Measurements from ENCODE around the gene ALS2.

The ALS2 gene

DNA sequence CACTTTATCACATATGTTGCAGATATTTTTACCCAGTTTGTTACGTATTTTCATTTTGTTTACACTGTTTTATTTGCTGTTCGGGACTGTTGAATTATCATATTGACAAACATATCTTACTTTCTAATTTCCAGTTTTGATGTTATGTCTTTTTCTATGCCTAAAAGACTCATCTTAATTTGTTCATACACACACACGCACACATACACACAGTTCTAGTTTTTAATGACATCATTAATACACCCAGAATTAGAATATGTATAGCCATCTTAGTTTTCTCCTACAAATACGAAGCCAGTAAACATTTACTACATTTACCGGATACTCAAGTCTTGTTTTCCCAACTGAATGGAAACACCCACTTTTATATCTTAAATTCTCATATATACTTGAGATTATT is 29.2 kb downstream of the ALS2 start:
- no peak for DNase-seq

DNA sequence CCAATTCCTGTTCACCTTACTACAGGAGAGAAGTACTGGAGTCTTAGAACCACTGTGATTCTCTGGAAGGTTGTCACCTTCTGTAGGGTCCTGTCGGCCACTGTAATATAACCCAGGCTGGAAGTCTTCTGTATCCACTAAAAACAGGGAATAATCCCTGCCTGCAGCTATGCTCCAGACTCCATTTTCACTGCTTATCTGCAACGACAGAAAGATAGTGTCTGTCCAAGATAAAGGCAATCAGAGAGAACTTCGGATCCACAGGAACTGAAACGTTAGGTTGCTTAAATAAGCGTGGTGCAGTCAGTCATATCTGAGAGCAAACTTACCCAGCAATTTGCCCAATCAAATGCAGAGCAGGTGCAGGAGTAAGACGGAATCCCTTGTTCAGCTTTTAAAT is 34.2 kb downstream of the ALS2 start:
- no peak for DNase-seq

DNA sequence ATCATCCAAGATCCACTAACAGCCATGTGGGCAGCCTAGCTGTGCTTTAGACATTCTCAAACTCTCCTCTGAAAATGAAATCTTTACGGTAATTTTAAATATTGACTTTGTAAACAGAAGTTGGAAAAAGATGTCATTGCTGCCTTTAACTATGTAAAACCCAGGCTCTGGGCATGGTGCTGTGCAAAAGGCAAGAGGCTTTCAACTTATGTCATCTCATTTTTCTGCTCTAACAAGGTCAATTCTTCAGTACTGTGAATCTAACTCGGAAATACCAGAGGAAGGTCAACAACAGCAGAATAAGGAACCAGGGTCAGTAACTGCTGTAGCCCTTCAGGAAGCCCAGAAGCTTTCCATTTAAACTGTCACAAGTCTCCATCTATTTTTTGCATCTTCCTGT is 45.2 kb downstream of the ALS2 start:
- no peak for DNase-seq

- DNase-seq = no peak
These were observed 46.6 kb downstream of the ALS2 start for GRCh38 chr2:201734111-201734510.

- no peak for DNase-seq
These were observed 47.2 kb downstream of the ALS2 start for GRCh38 chr2:201733544-201733943.

DNA sequence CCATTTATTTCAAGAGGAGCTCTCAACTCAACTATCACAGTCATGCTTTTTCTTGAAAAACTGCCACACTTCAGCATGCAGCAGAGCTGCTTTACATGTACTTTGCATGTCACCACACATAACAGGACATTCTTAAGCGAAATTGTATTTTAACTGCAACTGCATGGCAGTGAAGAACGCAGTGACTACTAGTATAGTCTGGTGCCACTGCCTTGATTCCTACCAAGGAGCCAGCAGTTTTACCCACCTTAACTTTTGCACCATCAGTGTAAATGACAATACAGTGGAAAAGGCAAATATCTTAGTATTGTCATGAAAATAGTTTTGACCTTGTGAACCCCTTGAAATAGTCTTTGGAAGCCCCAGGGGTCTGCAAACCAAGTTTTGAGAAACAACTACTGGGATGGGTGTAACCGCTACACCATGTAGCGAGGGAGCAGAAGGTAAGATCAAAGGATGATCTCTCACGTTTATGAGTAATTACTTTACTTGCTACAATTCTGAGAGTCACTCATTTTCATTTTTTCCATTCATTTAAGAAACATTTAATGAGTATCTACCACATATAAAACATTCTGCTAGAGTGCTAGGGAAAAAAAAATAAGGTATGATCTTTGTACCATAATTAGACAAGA is 50.0 kb downstream of the ALS2 start:
- peak; percentile 12 for DNase-seq

GRCh38 chr2:201715459-201715858 is 65.3 kb downstream of the ALS2 start:
- no peak for DNase-seq

DNA sequence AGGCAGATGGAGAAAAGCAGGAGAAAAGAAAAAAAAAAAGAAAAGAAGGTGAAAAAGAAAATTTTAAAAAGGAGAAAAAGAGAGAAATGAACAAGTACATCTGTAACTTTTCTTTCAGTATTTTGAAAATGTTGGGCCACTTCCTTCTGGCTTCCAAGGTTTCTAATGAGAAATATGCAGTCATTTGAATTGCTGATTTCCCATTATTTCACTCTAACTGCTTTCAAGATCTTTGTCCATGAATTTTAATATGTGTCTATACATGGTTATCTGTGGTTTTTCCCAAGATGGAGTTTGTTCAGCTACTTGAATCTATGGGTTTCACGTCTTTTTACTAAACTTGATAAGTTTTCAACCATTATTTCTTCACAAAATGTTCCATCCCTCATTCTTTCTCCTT is 68.0 kb downstream of the ALS2 start:
- DNase-seq = no peak

DNA sequence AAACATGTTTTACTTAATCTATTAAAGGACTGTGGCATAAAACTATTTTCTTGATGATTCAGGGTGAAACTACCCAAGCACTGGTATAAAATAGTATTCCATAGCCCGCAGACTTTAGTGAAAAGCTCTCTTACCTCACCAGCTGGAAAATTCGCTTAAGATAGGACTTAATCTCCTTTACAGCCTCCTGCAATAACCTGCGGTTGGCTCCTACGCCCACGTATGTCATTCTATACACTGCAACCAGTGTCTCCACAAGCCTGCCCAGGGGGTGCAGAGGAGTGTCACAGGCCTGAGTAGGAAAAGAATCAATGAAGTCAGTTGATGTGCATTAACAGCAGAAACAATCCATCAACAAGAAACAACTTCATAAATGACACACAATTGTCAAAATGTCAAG is 71.0 kb downstream of the ALS2 start:
- DNase-seq = no peak

GRCh38 chr2:201709049-201709448 is 71.7 kb downstream of the ALS2 start:
- DNase-seq = no peak

DNA sequence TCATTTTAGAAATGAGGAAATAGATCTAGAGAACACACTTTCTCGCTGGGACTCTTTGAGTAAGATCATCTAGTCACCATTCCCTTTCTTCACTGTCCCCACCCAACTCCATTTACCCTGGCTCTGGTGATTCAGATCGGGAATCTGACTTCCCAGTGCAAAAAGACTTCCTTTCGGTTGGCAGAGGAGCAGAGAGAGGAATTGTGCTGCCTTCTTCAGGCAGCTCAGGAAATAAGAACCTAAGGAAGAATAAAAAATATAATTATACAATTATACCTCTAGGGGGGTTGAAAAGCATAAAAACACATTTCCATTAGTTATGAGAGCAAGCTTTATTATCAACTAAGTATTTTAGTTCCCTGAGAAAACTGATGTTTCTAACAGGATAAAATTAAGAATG is 73.0 kb downstream of the ALS2 start:
- DNase-seq = no peak

GRCh38 chr2:201707142-201707541 is 73.6 kb downstream of the ALS2 start:
- no peak for DNase-seq

DNA sequence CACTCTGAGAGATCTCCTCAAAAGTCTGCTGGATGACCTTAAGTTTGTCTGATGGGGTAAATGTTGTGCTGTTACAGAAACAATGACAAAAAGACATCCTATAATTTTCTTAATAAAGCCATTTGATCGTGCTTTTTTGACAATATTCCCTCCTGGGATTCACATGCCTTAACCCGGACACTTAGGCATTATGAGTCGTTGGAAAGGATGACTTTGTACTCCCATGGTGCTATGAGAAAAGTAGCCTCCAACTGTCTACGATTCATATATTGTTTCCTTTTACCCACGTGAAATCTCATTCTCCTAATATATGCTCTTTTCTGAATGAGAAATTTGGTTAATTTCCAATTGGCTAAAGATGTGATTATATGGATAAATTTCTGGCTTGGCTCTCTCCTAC is 76.2 kb downstream of the ALS2 start:
- DNase-seq = no peak

- DNase-seq = no peak
These were observed 79.1 kb downstream of the ALS2 start for GRCh38 chr2:201701646-201702045.

DNA sequence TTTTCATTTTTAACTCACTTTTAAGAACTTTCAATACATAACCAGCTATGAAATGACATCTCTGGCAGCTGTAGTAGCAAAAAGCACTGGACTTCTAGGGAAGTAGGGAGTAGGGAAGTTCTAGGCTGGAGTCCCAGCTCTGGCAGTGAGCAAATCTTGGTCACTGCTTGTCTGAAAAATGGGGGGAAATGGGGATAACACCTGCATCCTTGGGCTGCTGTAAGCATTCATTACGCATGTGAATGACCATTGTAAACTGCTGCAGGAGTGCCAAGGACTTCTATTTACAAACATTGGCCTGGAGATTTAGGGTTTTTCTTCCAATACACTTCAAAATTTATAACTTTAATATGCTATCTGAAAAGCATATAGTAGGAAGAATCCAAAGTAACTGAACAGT is 81.3 kb downstream of the ALS2 start:
- DNase-seq = no peak

DNA sequence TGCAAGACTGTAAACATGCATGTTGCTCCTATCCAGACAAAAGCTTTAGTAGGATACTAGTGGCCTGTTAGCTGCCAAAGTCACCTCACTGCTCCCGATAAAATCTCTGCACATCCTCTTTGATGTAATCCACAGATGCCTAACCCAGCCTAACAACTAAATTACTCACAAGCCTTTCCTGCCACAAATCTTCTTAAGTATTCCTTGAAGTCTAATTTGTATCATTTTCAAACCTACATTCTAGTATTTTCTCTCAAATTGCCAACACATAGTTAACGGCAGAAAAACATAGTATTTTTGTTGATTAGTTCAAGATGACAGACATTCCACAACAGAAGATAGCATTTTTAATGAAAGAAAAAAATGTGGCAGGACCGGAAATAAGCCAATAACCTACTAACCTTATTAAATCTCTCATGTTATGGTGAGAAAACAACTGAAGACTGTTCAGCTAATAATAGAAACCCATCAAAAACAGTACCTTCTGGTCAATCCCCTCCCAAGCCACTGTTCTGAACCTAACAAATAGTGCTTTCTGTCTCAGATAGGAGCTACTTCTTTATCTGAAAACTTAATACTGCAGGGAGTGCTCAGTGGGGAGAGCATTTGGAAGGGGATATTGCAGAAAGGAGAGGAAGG is 82.0 kb downstream of the ALS2 start, which contains the start of gene MPP4:
MPP4 (minus strand) TSS at position 57 of the 639 bp plus-strand sequence. CDS start 4,690 bp downstream, outside the sequence.
- no peak for DNase-seq

- no peak for DNase-seq
These were observed 82.8 kb downstream of the ALS2 start for GRCh38 chr2:201697899-201698298.

DNA sequence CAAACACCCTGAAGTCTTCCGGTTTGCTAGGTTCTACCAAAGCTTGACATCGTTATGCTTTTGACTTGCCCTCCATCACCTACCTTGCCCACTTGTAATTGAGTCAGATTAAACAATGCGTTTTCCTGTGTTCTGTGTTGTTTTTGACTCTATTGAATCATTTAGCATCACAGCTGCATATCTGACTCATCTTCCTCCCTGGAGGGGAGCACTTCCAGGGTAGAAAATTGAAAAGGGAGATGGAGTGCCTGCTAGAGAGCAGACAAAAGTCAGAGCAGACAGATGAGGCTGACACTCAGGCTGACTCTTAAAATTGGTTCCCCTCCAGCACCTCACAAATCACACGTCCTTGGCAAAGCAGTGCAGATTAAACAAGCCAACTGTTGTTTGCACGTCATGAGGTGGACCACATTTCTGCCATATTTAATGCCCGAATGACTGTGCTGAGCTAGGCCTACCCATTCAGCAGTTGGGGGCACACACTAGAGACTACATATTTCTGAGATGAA is 84.5 kb downstream of the ALS2 start:
- no peak for DNase-seq

- no peak for DNase-seq
These were observed 95.6 kb downstream of the ALS2 start for GRCh38 chr2:201685156-201685555.

DNA sequence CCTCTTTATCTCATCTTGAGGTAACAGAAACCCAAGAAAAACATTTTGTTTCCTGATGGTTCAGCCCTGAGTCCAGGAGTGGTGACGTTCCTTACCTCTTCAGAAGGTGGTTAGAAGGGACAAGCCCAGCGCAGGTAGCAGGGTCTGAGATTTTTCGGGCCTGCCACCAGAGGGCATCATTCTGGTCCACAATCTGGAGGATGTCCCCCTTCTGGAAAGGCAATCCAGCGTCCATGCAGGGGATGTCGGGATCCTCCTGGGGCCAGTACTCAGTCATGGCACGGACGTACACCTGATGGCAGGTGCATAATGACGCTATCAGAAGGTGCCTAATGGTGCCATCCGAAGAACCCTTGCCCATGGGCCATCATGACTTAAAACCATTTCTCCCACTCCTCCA is 100.0 kb downstream of the ALS2 start:
- peak; percentile 16 for DNase-seq

- DNase-seq = no peak
These were observed 102.3 kb downstream of the ALS2 start for GRCh38 chr2:201678401-201678800.

- DNase-seq = no peak
These were observed 105.3 kb downstream of the ALS2 start for GRCh38 chr2:201675454-201675853.

- no peak for DNase-seq
These were observed 105.9 kb downstream of the ALS2 start for GRCh38 chr2:201674794-201675193.

GRCh38 chr2:201674298-201674697 is 106.4 kb downstream of the ALS2 start:
- no peak for DNase-seq

DNA sequence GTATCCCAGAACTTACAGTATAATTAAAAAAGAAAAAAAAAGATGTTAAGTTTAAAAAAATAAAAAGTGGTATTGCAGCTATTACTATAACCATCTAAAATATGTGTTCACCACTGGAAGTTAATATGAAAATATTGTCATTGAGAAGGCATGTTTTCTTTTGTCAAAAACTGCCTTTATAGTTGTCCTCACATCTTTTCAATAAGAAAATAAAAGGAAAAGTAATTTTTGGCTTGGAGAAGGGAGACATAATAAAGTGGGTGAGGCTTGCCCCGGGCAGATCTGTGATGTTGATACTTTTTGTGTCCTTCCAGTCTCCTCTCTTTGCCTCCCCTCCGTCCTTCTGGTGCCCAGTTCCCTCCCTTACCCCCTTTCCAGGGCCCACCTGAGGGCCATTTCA is 107.2 kb downstream of the ALS2 start:
- DNase-seq = no peak
